ENCODE results near the gene STX11.

- TF ChIP-seq, protein P1, sequence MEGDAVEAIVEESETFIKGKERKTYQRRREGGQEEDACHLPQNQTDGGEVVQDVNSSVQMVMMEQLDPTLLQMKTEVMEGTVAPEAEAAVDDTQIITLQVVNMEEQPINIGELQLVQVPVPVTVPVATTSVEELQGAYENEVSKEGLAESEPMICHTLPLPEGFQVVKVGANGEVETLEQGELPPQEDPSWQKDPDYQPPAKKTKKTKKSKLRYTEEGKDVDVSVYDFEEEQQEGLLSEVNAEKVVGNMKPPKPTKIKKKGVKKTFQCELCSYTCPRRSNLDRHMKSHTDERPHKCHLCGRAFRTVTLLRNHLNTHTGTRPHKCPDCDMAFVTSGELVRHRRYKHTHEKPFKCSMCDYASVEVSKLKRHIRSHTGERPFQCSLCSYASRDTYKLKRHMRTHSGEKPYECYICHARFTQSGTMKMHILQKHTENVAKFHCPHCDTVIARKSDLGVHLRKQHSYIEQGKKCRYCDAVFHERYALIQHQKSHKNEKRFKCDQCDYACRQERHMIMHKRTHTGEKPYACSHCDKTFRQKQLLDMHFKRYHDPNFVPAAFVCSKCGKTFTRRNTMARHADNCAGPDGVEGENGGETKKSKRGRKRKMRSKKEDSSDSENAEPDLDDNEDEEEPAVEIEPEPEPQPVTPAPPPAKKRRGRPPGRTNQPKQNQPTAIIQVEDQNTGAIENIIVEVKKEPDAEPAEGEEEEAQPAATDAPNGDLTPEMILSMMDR (IDR thresholded peaks at IDR 0.05; ENCODE audit: poor library complexity, severe bottlenecking), result no peak
- TF ChIP-seq EZH2 (IDR thresholded peaks at IDR 0.05; ENCODE audit: borderline replicate concordance, insufficient read depth, low read length, poor library complexity, severe bottlenecking) (no peak), POLR2AphosphoS5 (IDR thresholded peaks at IDR 0.05) (no peak), TAF1 (IDR thresholded peaks at IDR 0.05; ENCODE audit: low read depth) (no peak), EP300 (conservative IDR thresholded peaks at IDR 0.05; ENCODE audit: poor library complexity, severe bottlenecking) (no peak), RAD21 (conservative IDR thresholded peaks at IDR 0.05) (no peak)
Observed at GRCh38 chr6:144190593-144190992, 40.3 kb downstream of the STX11 start.

Data from neural cell (in vitro differentiated cells).